Stimulated activated CD4-positive, alpha-beta T cell treated with anti-CD3 and anti-CD28 coated beads, Interleukin-2, amount 100 ng/mL, for 24 hours (primary cell): Measurements from ENCODE around the gene EFEMP2.

Source experiments
- DNase-seq, 2 donors: peaks; one replicate each; pipeline ENCODE4 v3.0.0-alpha.2; 2020

Gene EFEMP2

GRCh38 chr11:65817835-65818680 is 54.5 kb downstream of the EFEMP2 start:
- DNase-seq: peak; percentile 98 to 99

GRCh38 chr11:65817312-65817834 is 55.2 kb downstream of the EFEMP2 start:
- no peak for DNase-seq

GRCh38 chr11:65816696-65817095 is 55.9 kb downstream of the EFEMP2 start:
- DNase-seq: no peak
